ENCODE data around the gene ABHD1.

GRCh38 chr2:27162151-27163121, 38.8 kb downstream of the ABHD1 start:
- TF ChIP-seq CTCF (IDR thresholded peaks at IDR 0.05): no peak
- TF ChIP-seq POLR2A (IDR thresholded peaks at IDR 0.05): no peak
- no peak for TF ChIP-seq POLR2AphosphoS5 (IDR thresholded peaks at IDR 0.05)

All from prostate gland (tissue), 2 donors.